Posterior vena cava (tissue), 2 donors: ENCODE data around the gene TAF1C. TPM values are rescaled to one million over a fixed set of nuclear protein-coding genes. Genes with fewer than 3 reads are reported as not detected.

Experiments
- DNase-seq: peaks from one replicate; pipeline ENCODE4 v3.0.0-alpha.2; 2020; ENCODE audit warnings: low spot score
- intact Hi-C, 2 donors: fragments of 100-400 bp; cut with DNase I; formaldehyde crosslinking; loops; one replicate each; pipeline versions ENCODE4 v1.14.1 to v1.14.2; 2022 to 2023
- total RNA-seq, 2 donors: library from RNA; stranded (reverse); fragmentation: NEBNext Ultra II Directional; extraction: Animal tissue kit (Norgen Biotek cat#: 25700); gene quantifications; one replicate each; pipeline ENCODE4 v1.2.1, GENCODE V29; 2021
- donor health status: DM: yes; HTN: yes; CAD: no.
- donor health status: DM: yes; HTN: yes; CAD: no.

The TAF1C gene
- total RNA-seq, 2 donors from 2014 or later, result 32.3 to 35.9 TPM

- DNase-seq, result no peak
- intact Hi-C loops, result loop anchor here in 1 of 2 donors (10.0 kb wide), 1 partner anchor 91 kb away; no protein-coding TSS in a partner anchor
These were observed 11.3 kb downstream of the TAF1C start for GRCh38 chr16:84175350-84176081.

- DNase-seq, result no peak
- intact Hi-C loops, result loop anchor here in 1 of 2 donors (10.0 kb wide), 1 partner anchor 90 kb away; no protein-coding TSS in a partner anchor
These were observed 12.5 kb downstream of the TAF1C start for GRCh38 chr16:84174396-84174795.

GRCh38 chr16:84169765-84170310 is 17.0 kb downstream of the TAF1C start:
- no peak for DNase-seq
- intact Hi-C loops, result loop anchor here in 1 of 2 donors (10.0 kb wide), 1 partner anchor 85 kb away; no protein-coding TSS in a partner anchor

- peak; percentile 35 for DNase-seq
- intact Hi-C loops, result no loop called here
These were observed 19.8 kb downstream of the TAF1C start for GRCh38 chr16:84166796-84167695.

- DNase-seq, result peak; percentile 71
- intact Hi-C loops, result no loop called here
These were observed 21.1 kb downstream of the TAF1C start for GRCh38 chr16:84165746-84166145.

GRCh38 chr16:84161801-84162200 is 25.1 kb downstream of the TAF1C start:
- DNase-seq, result no peak
- intact Hi-C loops, result no loop called here

GRCh38 chr16:84161037-84161436 is 25.8 kb downstream of the TAF1C start:
- DNase-seq, result peak; percentile 48
- intact Hi-C loops, result no loop called here

GRCh38 chr16:84159800-84160199 is 27.1 kb downstream of the TAF1C start:
- no peak for DNase-seq
- intact Hi-C loops, result no loop called here

- intact Hi-C loops, result no loop called here
- DNase-seq, result no peak
These were observed 27.9 kb downstream of the TAF1C start for GRCh38 chr16:84159007-84159406.

GRCh38 chr16:84156342-84156784 is 30.5 kb downstream of the TAF1C start:
- no peak for DNase-seq
- intact Hi-C loops, result no loop called here

- DNase-seq, result no peak
- intact Hi-C loops, result no loop called here
These were observed 31.1 kb downstream of the TAF1C start for GRCh38 chr16:84155771-84156170.

- intact Hi-C loops, result no loop called here
- no peak for DNase-seq
These were observed 31.6 kb downstream of the TAF1C start for GRCh38 chr16:84155226-84155625.

GRCh38 chr16:84153660-84154214 is 33.1 kb downstream of the TAF1C start:
- no peak for DNase-seq
- intact Hi-C loops, result no loop called here

GRCh38 chr16:84150926-84151325 is 35.9 kb downstream of the TAF1C start:
- intact Hi-C loops, result no loop called here
- DNase-seq, result no peak

GRCh38 chr16:84144859-84145639 is 41.8 kb downstream of the TAF1C start, which contains the start of the genes DNAAF1 and HSDL1:
DNAAF1 (plus strand) TSS chr16:84145308; CDS start chr16:84145441, 133 bp downstream.
HSDL1 (minus strand) TSS chr16:84145177; CDS start chr16:84131321, 13,856 bp downstream.
- peak; percentile 97 for DNase-seq
- intact Hi-C loops, result no loop called here

GRCh38 chr16:84144209-84144858 is 42.5 kb downstream of the TAF1C start:
- DNase-seq, result peak; percentile 82

GRCh38 chr16:84143784-84144199 is 43.1 kb downstream of the TAF1C start:
- intact Hi-C loops, result no loop called here
- DNase-seq, result no peak

More at GRCh38 chr16:84144209-84144858, 42.5 kb downstream of the TAF1C start:
- intact Hi-C loops, result no loop called here

- intact Hi-C loops, result no loop called here
- no peak for DNase-seq
These were observed 43.8 kb downstream of the TAF1C start for GRCh38 chr16:84143081-84143480.
